SK-N-SH treated with all-trans-retinoic acid at 6 μM for 48 hours (cell line): ENCODE measurements around the gene TMEM74B.

Experiments used
- ATAC-seq: fragments of 200-7000 bp; cut with Tn5 transposase; 3 replicates; pipeline ENCODE4 v1.9.1; 2020; ENCODE audit warnings: mild to moderate bottlenecking, moderate library complexity
- ARNTL ChIP-seq: fragments of 450-650 bp; formaldehyde crosslinking; IDR thresholded peaks from 2 replicates; pipeline ENCODE4 v1.5.0; 2020; ENCODE audit warnings: low read depth, mild to moderate bottlenecking, moderate library complexity, borderline replicate concordance
- BACH2 ChIP-seq: fragments of 250-450 bp; sonication (Bioruptor Pico); IDR thresholded peaks from 2 replicates; pipeline ENCODE4 v1.9.0; 2021; ENCODE audit warnings: mild to moderate bottlenecking, borderline replicate concordance
- CSDC2 ChIP-seq: fragments of 250-450 bp; sonication (Bioruptor Pico); IDR thresholded peaks from 2 replicates; pipeline ENCODE4 v1.5.0; 2020; ENCODE audit warnings: mild to moderate bottlenecking, moderate library complexity
- ESRRG ChIP-seq: fragments of 250-450 bp; sonication (Bioruptor Pico); IDR thresholded peaks from 2 replicates; pipeline ENCODE4 v1.6.1; 2021; ENCODE audit warnings: mild to moderate bottlenecking
- GLIS3 ChIP-seq: fragments of 250-450 bp; sonication (Bioruptor Pico); IDR thresholded peaks from 2 replicates; pipeline ENCODE4 v1.5.0; 2020; ENCODE audit warnings: mild to moderate bottlenecking, moderate library complexity
- ISL1 ChIP-seq: fragments of 250-450 bp; sonication (Bioruptor Pico); IDR thresholded peaks from 2 replicates; pipeline ENCODE4 v2.1.2; 2022; ENCODE audit warnings: mild to moderate bottlenecking, moderate library complexity
- OSR1 ChIP-seq: fragments of 250-450 bp; sonication (Bioruptor Pico); IDR thresholded peaks from 2 replicates; pipeline ENCODE4 v1.8.0; 2022; ENCODE audit warnings: moderate library complexity, mild to moderate bottlenecking, inconsistent platforms
- PPARA ChIP-seq: fragments of 250-450 bp; sonication (Bioruptor Pico); IDR thresholded peaks from 2 replicates; pipeline ENCODE4 v1.5.0; 2020; ENCODE audit warnings: mild to moderate bottlenecking, borderline replicate concordance
- RARB ChIP-seq: fragments of 250-450 bp; sonication (Bioruptor Pico); IDR thresholded peaks from 2 replicates; pipeline ENCODE4 v1.8.0; 2021; ENCODE audit warnings: mild to moderate bottlenecking, moderate library complexity
- SNAI2 ChIP-seq: fragments of 250-450 bp; sonication (Bioruptor Pico); IDR thresholded peaks from 2 replicates; pipeline ENCODE4 v1.5.0; 2020; ENCODE audit warnings: mild to moderate bottlenecking, moderate library complexity
- TCF4 ChIP-seq: fragments of 250-450 bp; sonication (Bioruptor Pico); IDR thresholded peaks from 2 replicates; pipeline ENCODE4 v1.8.0; 2021; ENCODE audit warnings: mild to moderate bottlenecking, moderate library complexity, borderline replicate concordance
- TOX ChIP-seq: fragments of 250-450 bp; sonication (Bioruptor Pico); IDR thresholded peaks from 2 replicates; pipeline ENCODE4 v1.8.0; 2021; ENCODE audit warnings: mild to moderate bottlenecking, moderate library complexity, borderline replicate concordance
- ZC3H10 ChIP-seq: fragments of 250-450 bp; sonication (Bioruptor Pico); IDR thresholded peaks from 2 replicates; pipeline ENCODE4 v1.5.1; 2021; ENCODE audit warnings: mild to moderate bottlenecking, moderate library complexity
- ZFP3 ChIP-seq: fragments of 250-450 bp; sonication (Bioruptor Pico); IDR thresholded peaks from 2 replicates; pipeline ENCODE4 v1.5.0; 2020; ENCODE audit warnings: mild to moderate bottlenecking, moderate library complexity
- ZFP30 ChIP-seq: fragments of 450-650 bp; formaldehyde crosslinking; IDR thresholded peaks from 2 replicates; pipeline ENCODE4 v1.5.0; 2022; ENCODE audit warnings: mild to moderate bottlenecking, moderate library complexity
- ZNF565 ChIP-seq: fragments of 450-650 bp; formaldehyde crosslinking; conservative IDR thresholded peaks from 2 replicates; pipeline ENCODE4 v1.5.0; 2020; ENCODE audit warnings: low read depth, mild to moderate bottlenecking, moderate library complexity
- ZNF70 ChIP-seq: fragments of 450-650 bp; formaldehyde crosslinking; IDR thresholded peaks from 2 replicates; pipeline ENCODE4 v1.5.0; 2020; ENCODE audit warnings: mild to moderate bottlenecking, moderate library complexity
- ZNF8 ChIP-seq: fragments of 450-650 bp; formaldehyde crosslinking; IDR thresholded peaks from 2 replicates; pipeline ENCODE4 v1.5.0; 2020; ENCODE audit warnings: mild to moderate bottlenecking, moderate library complexity
- TF ChIP-seq, protein P1 (sequence below): fragments of 250-450 bp; sonication (Bioruptor Pico); IDR thresholded peaks from 2 replicates; pipeline ENCODE4 v1.5.0; 2020; ENCODE audit warnings: mild to moderate bottlenecking, moderate library complexity
- TF ChIP-seq, protein P2 (sequence below): fragments of 250-450 bp; sonication (Bioruptor Pico); IDR thresholded peaks from 2 replicates; pipeline ENCODE4 v1.5.1; 2021; ENCODE audit warnings: mild to moderate bottlenecking, moderate library complexity
- TF ChIP-seq, protein P3 (sequence below): fragments of 250-450 bp; sonication (Bioruptor Pico); IDR thresholded peaks from 2 replicates; pipeline ENCODE4 v1.5.1; 2020; ENCODE audit warnings: low read depth, mild to moderate bottlenecking, moderate library complexity
- TF ChIP-seq, protein P4 (sequence below): fragments of 250-450 bp; sonication (Bioruptor Pico); IDR thresholded peaks from 2 replicates; pipeline ENCODE4 v1.8.0; 2021; ENCODE audit warnings: low read depth, mild to moderate bottlenecking, moderate library complexity, borderline replicate concordance
- TF ChIP-seq, protein P5 (sequence below): fragments of 250-450 bp; sonication (Bioruptor Pico); IDR thresholded peaks from 2 replicates; pipeline ENCODE4 v1.8.0; 2020; ENCODE audit warnings: mild to moderate bottlenecking, moderate library complexity, borderline replicate concordance

TMEM74B gene

DNA sequence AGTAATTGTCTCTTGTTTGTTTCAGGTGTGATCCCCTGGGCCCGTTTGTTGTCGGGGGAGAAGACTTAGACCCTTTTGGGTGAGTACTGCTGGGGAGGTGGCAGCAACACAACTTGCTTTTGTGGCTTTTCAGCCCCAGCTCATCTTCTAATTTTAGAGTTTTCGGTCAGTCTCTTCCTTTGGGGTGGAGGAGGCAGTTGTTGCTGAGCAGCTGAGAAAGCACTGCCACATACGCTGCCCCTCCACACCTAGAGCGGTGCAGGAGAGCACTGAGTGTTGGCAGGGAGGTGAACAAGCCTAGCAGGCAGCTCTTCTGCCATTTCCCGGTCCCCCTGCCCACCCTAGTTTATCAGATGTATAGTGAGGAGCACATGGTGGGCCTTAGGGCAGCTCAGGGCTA is 21.7 kb downstream of the TMEM74B start:
- no peak for ATAC-seq
- TF ChIP-seq ZNF8 (CRISPR knock-in tag), result no peak
- TF ChIP-seq, protein P1, sequence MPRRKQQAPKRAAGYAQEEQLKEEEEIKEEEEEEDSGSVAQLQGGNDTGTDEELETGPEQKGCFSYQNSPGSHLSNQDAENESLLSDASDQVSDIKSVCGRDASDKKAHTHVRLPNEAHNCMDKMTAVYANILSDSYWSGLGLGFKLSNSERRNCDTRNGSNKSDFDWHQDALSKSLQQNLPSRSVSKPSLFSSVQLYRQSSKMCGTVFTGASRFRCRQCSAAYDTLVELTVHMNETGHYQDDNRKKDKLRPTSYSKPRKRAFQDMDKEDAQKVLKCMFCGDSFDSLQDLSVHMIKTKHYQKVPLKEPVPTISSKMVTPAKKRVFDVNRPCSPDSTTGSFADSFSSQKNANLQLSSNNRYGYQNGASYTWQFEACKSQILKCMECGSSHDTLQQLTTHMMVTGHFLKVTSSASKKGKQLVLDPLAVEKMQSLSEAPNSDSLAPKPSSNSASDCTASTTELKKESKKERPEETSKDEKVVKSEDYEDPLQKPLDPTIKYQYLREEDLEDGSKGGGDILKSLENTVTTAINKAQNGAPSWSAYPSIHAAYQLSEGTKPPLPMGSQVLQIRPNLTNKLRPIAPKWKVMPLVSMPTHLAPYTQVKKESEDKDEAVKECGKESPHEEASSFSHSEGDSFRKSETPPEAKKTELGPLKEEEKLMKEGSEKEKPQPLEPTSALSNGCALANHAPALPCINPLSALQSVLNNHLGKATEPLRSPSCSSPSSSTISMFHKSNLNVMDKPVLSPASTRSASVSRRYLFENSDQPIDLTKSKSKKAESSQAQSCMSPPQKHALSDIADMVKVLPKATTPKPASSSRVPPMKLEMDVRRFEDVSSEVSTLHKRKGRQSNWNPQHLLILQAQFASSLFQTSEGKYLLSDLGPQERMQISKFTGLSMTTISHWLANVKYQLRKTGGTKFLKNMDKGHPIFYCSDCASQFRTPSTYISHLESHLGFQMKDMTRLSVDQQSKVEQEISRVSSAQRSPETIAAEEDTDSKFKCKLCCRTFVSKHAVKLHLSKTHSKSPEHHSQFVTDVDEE (CRISPR knock-in tag), result no peak
- no peak for TF ChIP-seq ZFP3 (CRISPR knock-in tag)
- no peak for TF ChIP-seq SNAI2 (CRISPR knock-in tag)
- TF ChIP-seq ZC3H10 (CRISPR knock-in tag), result no peak
- no peak for TF ChIP-seq TOX (CRISPR knock-in tag)
- no peak for TF ChIP-seq OSR1 (CRISPR knock-in tag)
- TF ChIP-seq, protein P2, sequence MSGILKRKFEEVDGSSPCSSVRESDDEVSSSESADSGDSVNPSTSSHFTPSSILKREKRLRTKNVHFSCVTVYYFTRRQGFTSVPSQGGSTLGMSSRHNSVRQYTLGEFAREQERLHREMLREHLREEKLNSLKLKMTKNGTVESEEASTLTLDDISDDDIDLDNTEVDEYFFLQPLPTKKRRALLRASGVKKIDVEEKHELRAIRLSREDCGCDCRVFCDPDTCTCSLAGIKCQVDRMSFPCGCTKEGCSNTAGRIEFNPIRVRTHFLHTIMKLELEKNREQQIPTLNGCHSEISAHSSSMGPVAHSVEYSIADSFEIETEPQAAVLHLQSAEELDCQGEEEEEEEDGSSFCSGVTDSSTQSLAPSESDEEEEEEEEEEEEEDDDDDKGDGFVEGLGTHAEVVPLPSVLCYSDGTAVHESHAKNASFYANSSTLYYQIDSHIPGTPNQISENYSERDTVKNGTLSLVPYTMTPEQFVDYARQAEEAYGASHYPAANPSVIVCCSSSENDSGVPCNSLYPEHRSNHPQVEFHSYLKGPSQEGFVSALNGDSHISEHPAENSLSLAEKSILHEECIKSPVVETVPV (CRISPR knock-in tag), result no peak
- no peak for TF ChIP-seq PPARA (CRISPR knock-in tag)
- no peak for TF ChIP-seq GLIS3 (CRISPR knock-in tag)
- TF ChIP-seq, protein P3, sequence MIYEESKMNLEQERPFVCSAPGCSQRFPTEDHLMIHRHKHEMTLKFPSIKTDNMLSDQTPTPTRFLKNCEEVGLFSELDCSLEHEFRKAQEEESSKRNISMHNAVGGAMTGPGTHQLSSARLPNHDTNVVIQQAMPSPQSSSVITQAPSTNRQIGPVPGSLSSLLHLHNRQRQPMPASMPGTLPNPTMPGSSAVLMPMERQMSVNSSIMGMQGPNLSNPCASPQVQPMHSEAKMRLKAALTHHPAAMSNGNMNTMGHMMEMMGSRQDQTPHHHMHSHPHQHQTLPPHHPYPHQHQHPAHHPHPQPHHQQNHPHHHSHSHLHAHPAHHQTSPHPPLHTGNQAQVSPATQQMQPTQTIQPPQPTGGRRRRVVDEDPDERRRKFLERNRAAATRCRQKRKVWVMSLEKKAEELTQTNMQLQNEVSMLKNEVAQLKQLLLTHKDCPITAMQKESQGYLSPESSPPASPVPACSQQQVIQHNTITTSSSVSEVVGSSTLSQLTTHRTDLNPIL (CRISPR knock-in tag), result no peak
- no peak for TF ChIP-seq ESRRG
- no peak for TF ChIP-seq CSDC2 (CRISPR knock-in tag)
- TF ChIP-seq RARB (CRISPR knock-in tag), result no peak
- TF ChIP-seq, protein P4, sequence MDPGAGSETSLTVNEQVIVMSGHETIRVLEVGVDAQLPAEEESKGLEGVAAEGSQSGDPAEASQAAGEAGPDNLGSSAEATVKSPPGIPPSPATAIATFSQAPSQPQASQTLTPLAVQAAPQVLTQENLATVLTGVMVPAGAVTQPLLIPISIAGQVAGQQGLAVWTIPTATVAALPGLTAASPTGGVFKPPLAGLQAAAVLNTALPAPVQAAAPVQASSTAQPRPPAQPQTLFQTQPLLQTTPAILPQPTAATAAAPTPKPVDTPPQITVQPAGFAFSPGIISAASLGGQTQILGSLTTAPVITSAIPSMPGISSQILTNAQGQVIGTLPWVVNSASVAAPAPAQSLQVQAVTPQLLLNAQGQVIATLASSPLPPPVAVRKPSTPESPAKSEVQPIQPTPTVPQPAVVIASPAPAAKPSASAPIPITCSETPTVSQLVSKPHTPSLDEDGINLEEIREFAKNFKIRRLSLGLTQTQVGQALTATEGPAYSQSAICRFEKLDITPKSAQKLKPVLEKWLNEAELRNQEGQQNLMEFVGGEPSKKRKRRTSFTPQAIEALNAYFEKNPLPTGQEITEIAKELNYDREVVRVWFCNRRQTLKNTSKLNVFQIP, result no peak
- TF ChIP-seq, protein P5, sequence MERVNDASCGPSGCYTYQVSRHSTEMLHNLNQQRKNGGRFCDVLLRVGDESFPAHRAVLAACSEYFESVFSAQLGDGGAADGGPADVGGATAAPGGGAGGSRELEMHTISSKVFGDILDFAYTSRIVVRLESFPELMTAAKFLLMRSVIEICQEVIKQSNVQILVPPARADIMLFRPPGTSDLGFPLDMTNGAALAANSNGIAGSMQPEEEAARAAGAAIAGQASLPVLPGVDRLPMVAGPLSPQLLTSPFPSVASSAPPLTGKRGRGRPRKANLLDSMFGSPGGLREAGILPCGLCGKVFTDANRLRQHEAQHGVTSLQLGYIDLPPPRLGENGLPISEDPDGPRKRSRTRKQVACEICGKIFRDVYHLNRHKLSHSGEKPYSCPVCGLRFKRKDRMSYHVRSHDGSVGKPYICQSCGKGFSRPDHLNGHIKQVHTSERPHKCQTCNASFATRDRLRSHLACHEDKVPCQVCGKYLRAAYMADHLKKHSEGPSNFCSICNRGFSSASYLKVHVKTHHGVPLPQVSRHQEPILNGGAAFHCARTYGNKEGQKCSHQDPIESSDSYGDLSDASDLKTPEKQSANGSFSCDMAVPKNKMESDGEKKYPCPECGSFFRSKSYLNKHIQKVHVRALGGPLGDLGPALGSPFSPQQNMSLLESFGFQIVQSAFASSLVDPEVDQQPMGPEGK (CRISPR knock-in tag), result no peak
- TF ChIP-seq ZNF565 (CRISPR knock-in tag), result no peak
- no peak for TF ChIP-seq TCF4
- no peak for TF ChIP-seq BACH2
- no peak for TF ChIP-seq ZFP30 (CRISPR knock-in tag)

DNA sequence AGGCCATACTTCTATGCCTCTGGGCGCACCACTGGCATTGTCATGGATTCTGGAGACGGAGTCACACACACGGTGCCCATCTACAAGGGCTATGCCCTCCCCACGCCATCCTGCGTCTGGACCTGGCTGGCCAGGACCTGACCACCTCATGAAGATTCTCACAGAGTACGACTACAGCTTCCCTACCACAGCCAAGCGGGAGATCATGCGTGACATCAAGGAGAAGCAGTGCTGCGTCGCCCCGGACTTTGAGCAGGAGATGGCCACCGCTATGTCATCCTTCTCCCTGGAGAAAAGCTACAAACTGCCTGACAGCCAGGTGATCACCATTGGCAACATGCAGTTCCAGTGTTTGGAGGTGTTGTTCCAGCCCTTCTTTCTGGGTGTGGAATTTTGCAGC is 23.8 kb downstream of the TMEM74B start:
- ATAC-seq, result no peak
- no peak for TF ChIP-seq ARNTL (CRISPR knock-in tag)
- TF ChIP-seq SNAI2 (CRISPR knock-in tag), result no peak
- TF ChIP-seq, protein P5 (CRISPR knock-in tag), result no peak
- no peak for TF ChIP-seq ZC3H10 (CRISPR knock-in tag)
- no peak for TF ChIP-seq ZNF565 (CRISPR knock-in tag)
- no peak for TF ChIP-seq TOX (CRISPR knock-in tag)
- no peak for TF ChIP-seq BACH2
- TF ChIP-seq ZNF70 (CRISPR knock-in tag), result no peak
- no peak for TF ChIP-seq RARB (CRISPR knock-in tag)
- TF ChIP-seq TCF4, result no peak
- TF ChIP-seq PPARA (CRISPR knock-in tag), result no peak
- TF ChIP-seq, protein P3 (CRISPR knock-in tag), result no peak
- TF ChIP-seq, protein P1 (CRISPR knock-in tag), result no peak
- no peak for TF ChIP-seq ZFP30 (CRISPR knock-in tag)
- no peak for TF ChIP-seq ISL1 (CRISPR knock-in tag)
- no peak for TF ChIP-seq CSDC2 (CRISPR knock-in tag)
